Activated CD8-positive, alpha-beta T cell treated with anti-CD3 and anti-CD28 coated beads for 36 hours (primary cell): ENCODE results near the gene GAST. TPM values are rescaled to one million over a fixed set of nuclear protein-coding genes. Genes with fewer than 3 reads are reported as not detected.

Source experiments
- ATAC-seq: fragments of 200-7000 bp; cut with Tn5 transposase; one replicate; pipeline ENCODE4 v1.10.0; 2021; ENCODE audit warnings: mild to moderate bottlenecking, moderate library complexity
- CTCF ChIA-PET: fragments of 350-600 bp; sonication (Branson Sonifier 250); formaldehyde crosslinking; loops from one replicate; lab custom pipeline; 2021; ENCODE audit warnings: antibody characterized with exemption; lab: Charles Lee
- POLR2A ChIA-PET: fragments of 350-600 bp; sonication (Branson Sonifier 250); formaldehyde crosslinking; loops from one replicate; lab custom pipeline; 2021; ENCODE audit warnings: antibody characterized with exemption; lab: Charles Lee
- DNase-seq: peaks from one replicate; pipeline ENCODE4 v3.0.0-alpha.2; 2020
- H3K27ac Mint-ChIP-seq: one replicate; pipeline ENCODE4 v1.8.0; 2021; ENCODE audit warnings: mild to moderate bottlenecking, mixed read lengths
- H3K27me3 Mint-ChIP-seq: one replicate; pipeline ENCODE4 v1.8.0; 2021; ENCODE audit warnings: mixed read lengths
- H3K36me3 Mint-ChIP-seq: one replicate; pipeline ENCODE4 v1.8.0; 2021; ENCODE audit warnings: low read depth, mixed read lengths
- H3K4me1 Mint-ChIP-seq: one replicate; pipeline ENCODE4 v1.8.0; 2021; ENCODE audit warnings: low read depth, mixed read lengths
- H3K4me3 Mint-ChIP-seq: one replicate; pipeline ENCODE4 v1.8.0; 2021; ENCODE audit warnings: mild to moderate bottlenecking, moderate library complexity, mixed read lengths
- H3K9me3 Mint-ChIP-seq: one replicate; pipeline ENCODE4 v1.8.0; 2021; ENCODE audit warnings: mixed read lengths
- CTCF ChIP-seq: fragments of 200-600 bp; IDR thresholded peaks from one replicate; pipeline ENCODE4 v1.8.0; 2022; ENCODE audit warnings: antibody characterized with exemption, mild to moderate bottlenecking
- intact Hi-C: fragments of 100-400 bp; cut with micrococcal nuclease; formaldehyde crosslinking; loops from one replicate; pipeline ENCODE4 v1.10.0; 2022
- total RNA-seq, 2 experiments: library from RNA; stranded (reverse); gene quantifications; one replicate each; pipeline ENCODE4 v1.2.3, GENCODE V29; 2021

The GAST gene
- total RNA-seq, 2 experiments from 2014 or later: not detected

DNA sequence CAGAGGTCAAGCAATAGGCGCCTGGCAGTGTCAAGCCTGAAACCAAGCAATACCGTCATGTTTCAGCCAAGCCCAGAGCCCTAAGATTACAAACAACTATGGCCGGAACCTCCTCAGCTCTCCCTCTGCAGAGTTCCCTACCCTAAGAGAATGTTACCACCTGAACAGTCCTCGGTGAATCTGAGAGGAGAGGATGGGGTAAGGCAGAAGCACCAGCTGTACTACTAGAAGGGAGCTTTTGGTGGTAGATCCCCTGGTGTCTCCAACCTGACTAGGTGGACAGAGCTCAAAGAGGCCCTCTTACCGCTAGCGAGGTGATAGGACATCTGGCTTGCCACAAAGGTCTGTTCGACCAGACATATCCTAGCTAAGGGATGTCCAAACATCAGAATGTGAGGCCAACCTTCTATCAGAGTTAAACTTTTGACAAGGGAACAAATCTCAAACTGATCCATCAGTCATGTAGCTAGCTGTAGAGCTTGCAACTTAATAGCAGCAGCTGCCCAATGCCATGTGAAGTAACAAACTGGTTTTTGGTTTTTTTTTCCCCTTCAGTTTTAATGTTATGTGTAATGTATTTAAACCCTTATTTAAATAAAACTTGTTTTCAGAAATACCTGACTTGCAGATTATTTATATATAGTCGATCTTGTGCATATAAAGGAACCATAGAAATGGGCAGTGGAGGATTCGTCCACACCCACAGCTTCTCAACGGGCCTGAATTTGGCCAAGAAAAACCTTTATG, 20.9 kb upstream of the GAST start:
- H3K4me1 Mint-ChIP-seq: peaks cover 31% of the 10 kb centered on the region
- intact Hi-C loops: no loop called here
- peaks cover 49% of the 10 kb centered on the region for H3K36me3 Mint-ChIP-seq

DNA sequence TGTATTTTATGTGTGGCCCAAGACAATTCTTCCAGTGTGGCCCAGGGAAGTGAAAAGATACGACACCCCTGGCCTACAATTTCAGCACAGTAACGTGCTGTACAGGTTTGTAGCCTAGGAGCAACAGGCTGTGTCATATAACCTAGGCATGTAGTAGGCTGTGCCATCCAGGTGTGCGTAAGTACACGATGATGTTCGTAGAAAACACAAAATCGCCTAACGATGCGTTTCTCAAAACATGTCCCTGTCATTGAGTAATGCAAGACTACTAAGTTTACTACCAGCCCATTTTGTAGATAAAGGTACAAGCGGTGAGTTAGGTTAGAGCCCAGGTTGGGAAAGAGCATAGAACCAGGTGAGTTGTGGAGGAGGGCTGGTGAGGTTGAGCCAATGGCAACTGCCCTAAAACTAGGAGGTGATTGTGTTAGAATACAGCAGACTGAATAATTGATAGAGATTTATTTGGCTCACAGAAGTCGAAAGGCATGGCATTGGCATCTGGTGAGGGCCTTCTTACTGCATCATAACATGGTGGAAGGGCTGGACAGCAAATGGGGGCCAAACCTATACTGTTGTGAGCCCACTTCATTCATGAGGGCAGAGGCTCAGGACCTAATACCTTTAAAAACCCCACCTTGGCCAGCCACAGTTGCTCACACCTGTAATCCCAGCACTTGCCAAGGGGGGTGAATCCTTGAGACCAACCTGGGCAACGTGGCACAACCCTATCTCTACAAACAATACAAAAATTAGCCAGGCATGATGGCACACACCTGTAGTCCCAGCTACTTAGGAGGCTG, 19.2 kb upstream of the GAST start:
- H3K4me1 Mint-ChIP-seq: peaks cover 31% of the 10 kb centered on the region
- no peak overlapping the region for H3K4me3 Mint-ChIP-seq
- ChIA-PET CTCF (interaction anchor here (0.9 to 9.4 kb wide), 3 partner anchors 14 to 30 kb away, joined by 3 to 117 read pairs (median 4); no protein-coding TSS in a partner anchor), POLR2A (interaction anchor here (0.6 to 8.4 kb wide), 14 partner anchors 13 to 428 kb away, joined by 3 to 182 read pairs (median 4); partner anchors contain the start of genes KAT2A and KLHL11)
- H3K9me3 Mint-ChIP-seq: no peaks in the 10 kb centered on the region
- no peak for DNase-seq
- TF ChIP-seq CTCF: no peak
- intact Hi-C loops: no loop called here
- H3K36me3 Mint-ChIP-seq: peaks cover 49% of the 10 kb centered on the region
- no peaks in the 10 kb centered on the region for H3K27me3 Mint-ChIP-seq
- ATAC-seq: no peak
- H3K27ac Mint-ChIP-seq: peak overlapping the region; percentile 70

More for the DNA sequence above, 20.9 kb upstream of the GAST start:
- Mint-ChIP-seq H3K4me3 (peak overlapping the region; percentile 97), H3K9me3 (no peaks in the 10 kb centered on the region), H3K27me3 (no peaks in the 10 kb centered on the region), H3K27ac (peak overlapping the region; percentile 93)
- ATAC-seq: no peak
- no peak for DNase-seq
- CTCF ChIA-PET: interaction anchor here (1.1 to 9.4 kb wide), 6 partner anchors 12 to 1407 kb away, joined by 3 to 117 read pairs (median 6); no protein-coding TSS in a partner anchor
- TF ChIP-seq CTCF: no peak
- POLR2A ChIA-PET: interaction anchor here (0.6 to 8.4 kb wide), 19 partner anchors 12 to 1407 kb away, joined by 3 to 182 read pairs (median 3); partner anchors contain the start of genes KAT2A and KLHL11

- no peak for ATAC-seq
- POLR2A ChIA-PET: interaction anchor here (0.7 to 8.4 kb wide), 6 partner anchors 10 to 137 kb away, joined by 3 to 88 read pairs (median 3); partner anchors contain the start of gene P3H4
- H3K27ac Mint-ChIP-seq: peak overlapping the region; percentile 30
Measured at GRCh38 chr17:41695134-41695661, 16.9 kb upstream of the GAST start.

More at GRCh38 chr17:41695134-41695661, 16.9 kb upstream of the GAST start:
- CTCF ChIA-PET: interaction anchor here (0.8 to 2.8 kb wide), 18 partner anchors 10 to 169 kb away, joined by 3 to 24 read pairs (median 8); no protein-coding TSS in a partner anchor
- intact Hi-C loops: no loop called here
- H3K27me3 Mint-ChIP-seq: no peaks in the 10 kb centered on the region
- H3K4me3 Mint-ChIP-seq: no peak overlapping the region
- DNase-seq: no peak
- peaks cover 35% of the 10 kb centered on the region for H3K36me3 Mint-ChIP-seq
- H3K4me1 Mint-ChIP-seq: peaks cover 27% of the 10 kb centered on the region
- TF ChIP-seq CTCF: no peak
- no peaks in the 10 kb centered on the region for H3K9me3 Mint-ChIP-seq
